ENCODE data around the gene NKAP. TPM values are rescaled to one million over a fixed set of nuclear protein-coding genes. Genes with fewer than 3 reads are reported as not detected.
"Not testable (repeated sequence)": the region's sequence is repeated elsewhere in the genome, so short reads cannot be mapped to it uniquely, and the experiment has no call there.

The NKAP gene
- total and polyA plus RNA-seq, 7 experiments from 2014 or later: 4.2 to 19.3 (median 13.4) TPM

DNA sequence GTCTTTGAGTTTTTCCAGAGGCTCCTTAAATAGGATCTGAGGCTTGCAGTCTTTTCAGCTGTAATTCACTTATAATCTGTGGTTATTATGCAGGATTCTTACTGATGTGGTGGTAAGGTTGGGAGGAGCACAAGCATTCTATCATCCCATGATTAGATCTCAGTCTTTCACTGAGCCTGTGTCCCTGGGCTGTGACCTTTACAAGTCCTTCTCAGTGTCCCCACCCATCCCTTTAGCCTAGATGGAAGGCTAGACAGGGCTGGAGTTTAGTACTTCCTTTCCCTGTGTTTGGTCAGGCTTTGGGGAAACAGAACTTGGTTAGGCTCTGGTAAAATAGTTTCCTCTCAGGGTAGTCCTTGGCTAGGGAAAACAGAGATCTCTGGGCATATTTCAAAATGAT is 17.1 kb upstream of the NKAP start:
- no peaks in the 10 kb centered on the region for H3K9me3 ChIP-seq (ENCODE audit: control insufficient read depth in 2 of 3, low read length in 3 of 3)
- intact Hi-C loops (cut with micrococcal nuclease): no loop called here
- H3K4me3 Mint-ChIP-seq: no peak overlapping the region
- ATAC-seq: no peak
- no peak overlapping the region for H3K27ac ChIP-seq (ENCODE audit: low read depth, low read length)
- peaks cover 0 to 15% (median 4%) of the 10 kb centered on the region in 11 donors for H3K9me3 Mint-ChIP-seq
- H3K4me3 ChIP-seq (ENCODE audit: low read length): no peak overlapping the region
- peaks cover 0 to 2% of the 10 kb centered on the region in 2 donors for H3K27me3 ChIP-seq (ENCODE audit: control insufficient read depth in 2 of 2, insufficient read depth in 2 of 2, low read length in 2 of 2)
- ChIA-PET POLR2A (no interaction called here), CTCF (no interaction called here)
- H3K27me3 Mint-ChIP-seq: peaks cover 23 to 50% (median 31%) of the 10 kb centered on the region in 5 donors
- peaks cover 3 to 14% (median 5%) of the 10 kb centered on the region in 7 donors for H3K4me1 Mint-ChIP-seq
- no peak for DNase-seq
- H3K27ac Mint-ChIP-seq: no peak overlapping the region
- peaks cover 0 to 4% (median 0%) of the 10 kb centered on the region in 5 donors for H3K36me3 Mint-ChIP-seq
- H3K4me1 ChIP-seq (ENCODE audit: control insufficient read depth in 2 of 2, insufficient read depth in 2 of 2, low read length in 2 of 2): no peaks in the 10 kb centered on the region
- no peaks in the 10 kb centered on the region for H3K36me3 ChIP-seq (ENCODE audit: control insufficient read depth in 2 of 3, insufficient read depth in 3 of 3, low read length in 3 of 3)

- peak overlapping the region in 4 of 9 donors; percentile 52 to 71 (median 58) for H3K27ac Mint-ChIP-seq
- H3K9me3 Mint-ChIP-seq; H3K4me3 ChIP-seq (ENCODE audit: low read length); intact Hi-C loops (cut with micrococcal nuclease); POLR2A ChIA-PET; CTCF ChIA-PET; H3K27me3 ChIP-seq (ENCODE audit: control insufficient read depth in 2 of 2, insufficient read depth in 2 of 2, low read length in 2 of 2); H3K4me1 ChIP-seq (ENCODE audit: control insufficient read depth in 2 of 2, insufficient read depth in 2 of 2, low read length in 2 of 2); H3K36me3 Mint-ChIP-seq; H3K9me3 ChIP-seq (ENCODE audit: control insufficient read depth in 2 of 3, low read length in 3 of 3); H3K36me3 ChIP-seq (ENCODE audit: control insufficient read depth in 2 of 3, insufficient read depth in 3 of 3, low read length in 3 of 3); H3K27ac ChIP-seq (ENCODE audit: low read depth, low read length): not testable (repeated sequence)
- H3K4me1 Mint-ChIP-seq: peaks cover 3 to 29% (median 5%) of the 10 kb centered on the region in 7 donors
- DNase-seq (peak in 8 of 9 donors; percentile 11 to 48 (median 24)), ATAC-seq (peak; percentile 53)
- H3K27me3 Mint-ChIP-seq: peaks cover 11 to 53% (median 16%) of the 10 kb centered on the region in 5 donors
- peak overlapping the region in 9 of 10 donors; percentile 12 to 59 (median 36) for H3K4me3 Mint-ChIP-seq
These were observed 12.4 kb upstream of the NKAP start for GRCh38 chrX:119955807-119956570.

- Mint-ChIP-seq H3K4me1 (peaks cover 4 to 29% (median 5%) of the 10 kb centered on the region in 7 donors), H3K9me3 (peaks cover 0 to 9% (median 3%) of the 10 kb centered on the region in 11 donors), H3K36me3 (peaks cover 0 to 4% (median 0%) of the 10 kb centered on the region in 5 donors), H3K27me3 (peaks cover 2 to 42% (median 5%) of the 10 kb centered on the region in 5 donors), H3K4me3 (peak overlapping the region in 1 of 10 donors; percentile 17), H3K27ac (no peak overlapping the region)
- no peak overlapping the region for H3K27ac ChIP-seq (ENCODE audit: low read depth, low read length)
- H3K36me3 ChIP-seq (ENCODE audit: control insufficient read depth in 2 of 3, insufficient read depth in 3 of 3, low read length in 3 of 3): no peaks in the 10 kb centered on the region
- CTCF ChIA-PET: no interaction called here
- DNase-seq (no peak), ATAC-seq (no peak)
- no peaks in the 10 kb centered on the region for H3K4me1 ChIP-seq (ENCODE audit: control insufficient read depth in 2 of 2, insufficient read depth in 2 of 2, low read length in 2 of 2)
- no peaks in the 10 kb centered on the region for H3K9me3 ChIP-seq (ENCODE audit: control insufficient read depth in 2 of 3, low read length in 3 of 3)
- no peaks in the 10 kb centered on the region for H3K27me3 ChIP-seq (ENCODE audit: control insufficient read depth in 2 of 2, insufficient read depth in 2 of 2, low read length in 2 of 2)
- H3K4me3 ChIP-seq (ENCODE audit: low read length): no peak overlapping the region
- intact Hi-C loops (cut with micrococcal nuclease): no loop called here
- POLR2A ChIA-PET: no interaction called here
These were observed 10.8 kb upstream of the NKAP start for GRCh38 chrX:119954374-119954773.

GRCh38 chrX:119948381-119948780 is 4.8 kb upstream of the NKAP start:
- Mint-ChIP-seq H3K27me3 (peaks cover 0 to 14% (median 4%) of the 10 kb centered on the region in 5 donors), H3K9me3 (no peaks in the 10 kb centered on the region), H3K4me3 (no peak overlapping the region), H3K4me1 (peaks cover 0 to 9% (median 5%) of the 10 kb centered on the region in 7 donors), H3K36me3 (no peaks in the 10 kb centered on the region), H3K27ac (no peak overlapping the region)
- ChIA-PET POLR2A (no interaction called here), CTCF (no interaction called here)
- H3K27me3 ChIP-seq (ENCODE audit: control insufficient read depth in 2 of 2, insufficient read depth in 2 of 2, low read length in 2 of 2): no peaks in the 10 kb centered on the region
- H3K4me3 ChIP-seq (ENCODE audit: low read length): no peak overlapping the region
- H3K27ac ChIP-seq (ENCODE audit: low read depth, low read length): no peak overlapping the region
- no peak for ATAC-seq
- intact Hi-C loops (cut with micrococcal nuclease): loop anchor here in 1 of 2 donors (10.0 kb wide), 2 partner anchors 516 to 714 kb away; partner anchors contain the start of genes LAMP2 and PGRMC1
- H3K36me3 ChIP-seq (ENCODE audit: control insufficient read depth in 2 of 3, insufficient read depth in 3 of 3, low read length in 3 of 3): peaks cover 0 to 2% (median 0%) of the 10 kb centered on the region in 3 experiments
- H3K9me3 ChIP-seq (ENCODE audit: control insufficient read depth in 2 of 3, low read length in 3 of 3): no peaks in the 10 kb centered on the region
- no peaks in the 10 kb centered on the region for H3K4me1 ChIP-seq (ENCODE audit: control insufficient read depth in 2 of 2, insufficient read depth in 2 of 2, low read length in 2 of 2)
- no peak for DNase-seq

- DNase-seq: no peak
- no peaks in the 10 kb centered on the region for H3K27me3 ChIP-seq (ENCODE audit: control insufficient read depth in 2 of 2, insufficient read depth in 2 of 2, low read length in 2 of 2)
- no peak overlapping the region for H3K27ac ChIP-seq (ENCODE audit: low read depth, low read length)
- H3K4me1 Mint-ChIP-seq: peaks cover 13 to 30% (median 24%) of the 10 kb centered on the region in 7 donors
- peaks cover 0 to 6% (median 0%) of the 10 kb centered on the region in 3 experiments for H3K36me3 ChIP-seq (ENCODE audit: control insufficient read depth in 2 of 3, insufficient read depth in 3 of 3, low read length in 3 of 3)
- peaks cover 0 to 1% (median 0%) of the 10 kb centered on the region in 11 donors for H3K9me3 Mint-ChIP-seq
- CTCF ChIA-PET: no interaction called here
- no peak overlapping the region for H3K4me3 ChIP-seq (ENCODE audit: low read length)
- H3K9me3 ChIP-seq (ENCODE audit: control insufficient read depth in 2 of 3, low read length in 3 of 3): no peaks in the 10 kb centered on the region
- peaks cover 8 to 15% of the 10 kb centered on the region in 2 donors for H3K4me1 ChIP-seq (ENCODE audit: control insufficient read depth in 2 of 2, insufficient read depth in 2 of 2, low read length in 2 of 2)
- H3K27ac Mint-ChIP-seq: no peak overlapping the region
- H3K27me3 Mint-ChIP-seq: peaks cover 0 to 8% (median 4%) of the 10 kb centered on the region in 5 donors
- H3K4me3 Mint-ChIP-seq: no peak overlapping the region
- intact Hi-C loops (cut with micrococcal nuclease): loop anchor here in 1 of 2 donors (10.0 kb wide), 2 partner anchors 519 to 711 kb away; partner anchors contain the start of genes LAMP2 and PGRMC1
- peaks cover 0 to 4% (median 0%) of the 10 kb centered on the region in 5 donors for H3K36me3 Mint-ChIP-seq
- POLR2A ChIA-PET: no interaction called here
- no peak for ATAC-seq
These were observed 1.9 kb upstream of the NKAP start for GRCh38 chrX:119945481-119945880.

- DNase-seq: no peak
- Histone ChIP-seq H3K9me3 (ENCODE audit: control insufficient read depth in 2 of 3, low read length in 3 of 3) (no peaks in the 10 kb centered on the region), H3K4me3 (ENCODE audit: low read length) (peak overlapping the region; percentile 84), H3K4me1 (ENCODE audit: control insufficient read depth in 2 of 2, insufficient read depth in 2 of 2, low read length in 2 of 2) (peaks cover 8 to 15% of the 10 kb centered on the region in 2 donors), H3K27me3 (ENCODE audit: control insufficient read depth in 2 of 2, insufficient read depth in 2 of 2, low read length in 2 of 2) (no peaks in the 10 kb centered on the region), H3K36me3 (ENCODE audit: control insufficient read depth in 2 of 3, insufficient read depth in 3 of 3, low read length in 3 of 3) (peaks cover 0 to 6% (median 0%) of the 10 kb centered on the region in 3 experiments), H3K27ac (ENCODE audit: low read depth, low read length) (peak overlapping the region; percentile 97)
- Mint-ChIP-seq H3K27me3 (no peaks in the 10 kb centered on the region), H3K4me1 (peaks cover 13 to 28% (median 22%) of the 10 kb centered on the region in 7 donors), H3K27ac (peak overlapping the region; percentile 84 to 99 (median 94)), H3K9me3 (peaks cover 0 to 1% (median 0%) of the 10 kb centered on the region in 11 donors), H3K36me3 (peaks cover 0 to 4% (median under 1%) of the 10 kb centered on the region in 5 donors), H3K4me3 (peak overlapping the region; percentile 84 to 100 (median 97))
- intact Hi-C loops (cut with micrococcal nuclease): loop anchor here (1.0 to 10.0 kb wide), 12 partner anchors 72 to 708 kb away; partner anchors contain the start of genes NDUFA1 (in 2 of the 2), RNF113A (in 2 of the 2), RPL39 (in 2 of the 2) and SLC25A5 (in 2 of the 2)
- ATAC-seq: no peak
- ChIA-PET CTCF (no interaction called here), POLR2A (interaction anchor here (0.6 kb wide), 1 partner anchor 687 kb away, joined by 3 read pairs; the partner anchor contains the start of gene C1GALT1C1)
These were observed 743 bp downstream of the NKAP start for GRCh38 chrX:119942831-119943184.
